HCT116 (cell line): ENCODE results near the gene DIP2A. TPM values are rescaled to one million over a fixed set of nuclear protein-coding genes. Genes with fewer than 3 reads are reported as not detected.

Experiments
- ATAC-seq: fragments of 200-7000 bp; cut with Tn5 transposase; 2 replicates; pipeline ENCODE4 v1.9.1; 2020; ENCODE audit warnings: mild to moderate bottlenecking, moderate library complexity
- BruUV-seq: library from RNA; stranded (reverse); fragments of 400-500 nt; replicated peaks from 2 replicates; lab custom pipeline; 2021; lab: Mats Ljungman, UMichigan
- CTCF ChIA-PET: fragments of 300-600 bp; sonication (Branson Sonifier 250); formaldehyde crosslinking; loops from one replicate; lab custom pipeline; 2021; ENCODE audit warnings: antibody characterized with exemption; lab: Charles Lee
- POLR2A ChIA-PET: fragments of 300-600, 350-600 bp; sonication (Branson Sonifier 250); formaldehyde crosslinking; loops from one replicate; lab custom pipeline; 2021; ENCODE audit warnings: antibody characterized with exemption; lab: Charles Lee
- RAD21 ChIA-PET, 2 experiments: fragments of 300-600 bp; sonication (Branson Sonifier 250); formaldehyde crosslinking; loops; one replicate each; lab custom pipeline; 2023; ENCODE audit warnings: low total read pairs in 2 of 2; ENCODE audit not compliant: uncharacterized antibody in 2 of 2, unreplicated experiment in 2 of 2, low non-redundant PET in 1 of 2; lab: Charles Lee
- DNase-seq: peaks from one replicate; pipeline ENCODE4 v3.0.0-alpha.2; 2010; ENCODE audit warnings: low read depth, low spot score
- H2AFZ ChIP-seq: fragments of 200-600 bp; shearing (Covaris generic), sonication (generic); 2 replicates; pipeline ENCODE4 v1.6.1; 2017; ENCODE audit warnings: low read depth, mixed run types, mixed read lengths, antibody characterized with exemption, low read length; ENCODE audit not compliant: poor library complexity, severe bottlenecking
- H3K27ac ChIP-seq: 2 replicates; pipeline ENCODE4 v1.5.1; 2012; ENCODE audit warnings: low read depth, low read length
- H3K27me3 ChIP-seq: fragments of 200-600 bp; sonication (generic); 2 replicates; pipeline ENCODE4 v1.6.1; 2016; ENCODE audit warnings: mixed run types, low read length, mixed read lengths; ENCODE audit not compliant: insufficient read depth
- H3K36me3 ChIP-seq, 2 experiments: fragments of 200-500 bp in 1 of 2; fragments of 200-600 bp in 1 of 2; sonication (Bioruptor generic) in 1 of 2; sonication (generic) in 1 of 2; 2 replicates each; pipeline versions ENCODE4 v1.5.1 to v1.6.1; 2014 to 2016; ENCODE audit warnings: low read length in 2 of 2, inconsistent platforms in 1 of 2, mixed read lengths in 1 of 2, mixed run types in 1 of 2; ENCODE audit not compliant: insufficient read depth in 2 of 2, control insufficient read depth in 1 of 2
- H3K4me1 ChIP-seq, 2 experiments: fragments of 200-600 bp in 1 of 2; sonication (generic) in 1 of 2; 2 replicates each; pipeline versions ENCODE4 v1.5.1 to v1.6.1; 2012 to 2017; ENCODE audit warnings: low read length in 2 of 2, inconsistent platforms in 1 of 2, mild to moderate bottlenecking in 1 of 2, mixed read lengths in 1 of 2, mixed run types in 1 of 2, moderate library complexity in 1 of 2; ENCODE audit not compliant: insufficient read depth in 2 of 2, control insufficient read depth in 1 of 2
- H3K4me2 ChIP-seq: fragments of 200-600 bp; sonication (generic); 2 replicates; pipeline ENCODE4 v1.6.1; 2017; ENCODE audit warnings: mixed run types, low read length, mixed read lengths
- H3K4me3 ChIP-seq, 2 experiments: fragments of 200-600 bp in 1 of 2; sonication (generic) in 1 of 2; replicated peaks in 1 of 2; 2 replicates each; pipeline ENCODE4 v1.5.1; 2011 to 2016; ENCODE audit warnings: low read length in 2 of 2, control low read depth in 1 of 2, low read depth in 1 of 2, mild to moderate bottlenecking in 1 of 2, mixed read lengths in 1 of 2, mixed run types in 1 of 2
- H3K79me2 ChIP-seq: fragments of 200-600 bp; sonication (generic); 2 replicates; pipeline ENCODE4 v1.6.1; 2017; ENCODE audit warnings: mild to moderate bottlenecking, mixed run types, low read length, moderate library complexity, mixed read lengths; ENCODE audit not compliant: insufficient read depth
- H3K9ac ChIP-seq: fragments of 200-600 bp; sonication (generic); 2 replicates; pipeline ENCODE4 v1.6.1; 2016; ENCODE audit warnings: low read length, mixed read lengths
- H3K9me2 ChIP-seq: fragments of 200-600 bp; sonication (generic), shearing (Covaris generic); 2 replicates; pipeline ENCODE4 v1.6.1; 2017; ENCODE audit warnings: mixed run types, mild to moderate bottlenecking, moderate library complexity; ENCODE audit not compliant: insufficient read depth
- H3K9me3 ChIP-seq, 2 experiments: fragments of 200-500 bp in 1 of 2; fragments of 200-600 bp in 1 of 2; sonication (Bioruptor generic) in 1 of 2; sonication (generic) in 1 of 2; 2 replicates each; pipeline ENCODE4 v1.6.1; 2014 to 2017; ENCODE audit warnings: low read length in 2 of 2, mixed read lengths in 2 of 2, inconsistent platforms in 1 of 2, low read depth in 1 of 2, mild to moderate bottlenecking in 1 of 2, mixed run types in 1 of 2, moderate library complexity in 1 of 2; ENCODE audit not compliant: control insufficient read depth in 1 of 2, insufficient read depth in 1 of 2
- H4K20me1 ChIP-seq: fragments of 200-600 bp; sonication (generic), shearing (Covaris generic); 2 replicates; pipeline ENCODE4 v1.6.1; 2017; ENCODE audit warnings: mixed run types, mild to moderate bottlenecking, moderate library complexity; ENCODE audit not compliant: insufficient read depth
- CEBPB ChIP-seq: IDR thresholded peaks from 2 replicates; pipeline ENCODE4 v1.6.1; 2012; ENCODE audit warnings: low read depth
- EZH2 ChIP-seq: fragments of 200-600 bp; sonication (generic); IDR thresholded peaks from 2 replicates; pipeline ENCODE4 v1.6.1; 2017; ENCODE audit warnings: antibody characterized with exemption, mixed run types
- FOSL1 ChIP-seq: IDR thresholded peaks from 2 replicates; pipeline ENCODE4 v1.6.1; 2012; ENCODE audit warnings: low read depth
- JUND ChIP-seq: IDR thresholded peaks from 2 replicates; pipeline ENCODE4 v1.6.1; 2012
- POLR2A ChIP-seq: IDR thresholded peaks from 2 replicates; pipeline ENCODE4 v1.7.0; 2011; ENCODE audit warnings: borderline replicate concordance; ENCODE audit not compliant: insufficient read depth, insufficient read length; ENCODE audit errors: extremely low read depth
- SIN3A ChIP-seq: IDR thresholded peaks from 2 replicates; pipeline ENCODE4 v1.6.1; 2012; ENCODE audit warnings: low read depth
- TCF7L2 ChIP-seq: IDR thresholded peaks from 2 replicates; pipeline ENCODE4 v1.7.0; 2011; ENCODE audit warnings: borderline replicate concordance, inconsistent platforms; ENCODE audit not compliant: insufficient read depth, insufficient read length; ENCODE audit errors: extremely low read depth
- intact Hi-C: fragments of 100-400 bp; cut with micrococcal nuclease; formaldehyde crosslinking; loops from 2 replicates; pipeline ENCODE4 v1.10.0; 2022
- total RNA-seq: library from RNA; stranded (reverse); gene quantifications from one replicate; pipeline ENCODE4 v1.2.1, GENCODE V29; 2021; ENCODE audit not compliant: unreplicated experiment
- TF ChIP-seq, protein P1 (sequence below): IDR thresholded peaks from 2 replicates; pipeline ENCODE4 v1.6.1; 2012

The DIP2A gene
- total RNA-seq, 1 experiment from 2014 or later: 39.9 TPM

- POLR2A ChIA-PET: interaction anchor here (1.2 kb wide), 1 partner anchor 9 kb away, joined by 3 read pairs; no protein-coding TSS in a partner anchor
- Histone ChIP-seq H3K27me3 (no peaks in the 10 kb centered on the region), H3K9me3 (no peaks in the 10 kb centered on the region), H2AFZ (no peak overlapping the region), H3K79me2 (no peaks in the 10 kb centered on the region), H3K27ac (peak overlapping the region; percentile 38), H4K20me1 (no peaks in the 10 kb centered on the region), H3K36me3 (peaks cover 0 to 12% of the 10 kb centered on the region in 2 experiments; a peak in 1 of 4 replicates), H3K4me1 (peaks cover 15 to 34% of the 10 kb centered on the region in 2 experiments), H3K4me3 (no peak overlapping the region), H3K9ac (peak overlapping the region; percentile 18; the same call in 1 of the 2 replicates), H3K9me2 (no peaks in the 10 kb centered on the region), H3K4me2 (peak overlapping the region; percentile 49)
- intact Hi-C loops: no loop called here
- TF ChIP-seq FOSL1: peak; percentile 39; the same call in 1 of the 2 replicates
- TF ChIP-seq EZH2: no peak
- CTCF ChIA-PET: no interaction called here
- DNase-seq (no peak), ATAC-seq (no peak)
- BruUV-seq: no TSS peak
- RAD21 ChIA-PET: no interaction called here
Measured at GRCh38 chr21:46500224-46500861, 41.7 kb downstream of the DIP2A start.

- CTCF ChIA-PET: no interaction called here
- ATAC-seq: no peak
- BruUV-seq: no TSS peak
Measured at GRCh38 chr21:46503922-46504550, 45.3 kb downstream of the DIP2A start.

More at GRCh38 chr21:46503922-46504550, 45.3 kb downstream of the DIP2A start:
- Histone ChIP-seq H3K36me3 (peaks cover 0 to 6% of the 10 kb centered on the region in 2 experiments; a peak in 1 of 4 replicates), H3K4me1 (peaks cover 11 to 21% of the 10 kb centered on the region in 2 experiments), H3K79me2 (no peaks in the 10 kb centered on the region), H3K4me3 (no peak overlapping the region), H3K9me3 (no peaks in the 10 kb centered on the region), H4K20me1 (no peaks in the 10 kb centered on the region), H3K27me3 (no peaks in the 10 kb centered on the region), H3K27ac (no peak overlapping the region), H3K4me2 (no peak overlapping the region), H3K9ac (no peak overlapping the region), H2AFZ (no peak overlapping the region), H3K9me2 (no peaks in the 10 kb centered on the region)
- POLR2A ChIA-PET: no interaction called here
- TF ChIP-seq TCF7L2: no peak
- TF ChIP-seq FOSL1: no peak
- TF ChIP-seq, protein P1, sequence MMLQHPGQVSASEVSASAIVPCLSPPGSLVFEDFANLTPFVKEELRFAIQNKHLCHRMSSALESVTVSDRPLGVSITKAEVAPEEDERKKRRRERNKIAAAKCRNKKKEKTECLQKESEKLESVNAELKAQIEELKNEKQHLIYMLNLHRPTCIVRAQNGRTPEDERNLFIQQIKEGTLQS: no peak
- no peak for TF ChIP-seq SIN3A
- TF ChIP-seq JUND: no peak
- no peak for TF ChIP-seq POLR2A
- TF ChIP-seq CEBPB: no peak
- DNase-seq: no peak
- intact Hi-C loops: no loop called here
- RAD21 ChIA-PET: no interaction called here
